Adrenal gland (tissue), 12 donors: ENCODE data around the gene ITIH2. TPM values are rescaled to one million over a fixed set of nuclear protein-coding genes. Genes with fewer than 3 reads are reported as not detected.
"Not testable (repeated sequence)": the region's sequence is repeated elsewhere in the genome, so short reads cannot be mapped to it uniquely, and the experiment has no call there.

Experiments
- DNase-seq, 7 donors: peaks; one replicate each; pipeline ENCODE4 v3.0.0-alpha.2; 2019 to 2020
- H3K27ac ChIP-seq, 5 donors: fragments of 200-600 bp; sonication (generic) in 4 of 5; 1 replicate in 3 of 5; 2 replicates in 2 of 5; pipeline versions ENCODE4 v1.5.1 to v1.8.0; 2016 to 2020; ENCODE audit warnings: mild to moderate bottlenecking in 1 of 5
- H3K27me3 ChIP-seq: fragments of 200-600 bp; 2 replicates; pipeline ENCODE4 v1.8.0; 2021
- H3K36me3 ChIP-seq, 2 donors: fragments of 200-600 bp; replicated peaks in 1 of 2; 1 replicate in 1 of 2; 2 replicates in 1 of 2; pipeline versions ENCODE4 v1.5.1 to v1.8.0; 2018 to 2022
- H3K4me1 ChIP-seq, 2 donors: fragments of 200-600 bp; replicated peaks in 1 of 2; 1 replicate in 1 of 2; 2 replicates in 1 of 2; pipeline versions ENCODE4 v1.5.1 to v1.8.0; 2018 to 2021
- H3K4me3 ChIP-seq, 4 donors: fragments of 200-600 bp; sonication (generic) in 3 of 4; one replicate each; pipeline ENCODE4 v1.5.1; 2016 to 2018
- H3K9me3 ChIP-seq, 3 donors: fragments of 200-600 bp; sonication (generic) in 1 of 3; replicated peaks in 1 of 3; 1 replicate in 2 of 3; 2 replicates in 1 of 3; pipeline versions ENCODE4 v1.5.1 to v1.8.0; 2016 to 2021
- POLR2A ChIP-seq, 2 donors: fragments of 450-650 bp; IDR thresholded peaks; one replicate each; pipeline ENCODE4 v1.6.1; 2017; ENCODE audit warnings: antibody characterized with exemption in 2 of 2, mild to moderate bottlenecking in 2 of 2, moderate library complexity in 1 of 2
- WGBS, 4 donors: extraction: QIAGEN DNeasy Blood & Tissue Kit in 2 of 4; methylation state at CpG; one replicate each; pipeline versions ENCODE4 v1.1.5 to v1.1.7; 2013 to 2017; 5-methylcytosine and 5-hydroxymethylcytosine counted together
- intact Hi-C, 2 donors: fragments of 100-400 bp; cut with DNase I; formaldehyde crosslinking; loops; one replicate each; pipeline versions ENCODE4 v1.14.1 to v1.15.0; 2022 to 2023
- polyA plus RNA-seq, 3 donors: library from polyadenylated mRNA; stranded (reverse); fragments of 200-250 nt in 2 of 3; fragments of 350-450 nt in 1 of 3; fragmentation: Illumina TruSeq in 1 of 3; extraction: RNeasy Lipid Tissue Mini Kit (QIAGEN cat#74804) in 1 of 3; gene quantifications; one replicate each; pipeline ENCODE4 v1.2.3, GENCODE V29; 2013 to 2014
- total RNA-seq, 9 donors: library from RNA; depleted of rRNA in 4 of 9; stranded (reverse); fragments of >200 nt in 4 of 9; fragments of 120-200 nt in 1 of 9; fragmentation: NEBNext Ultra II Directional in 1 of 9; extraction: Animal tissue kit (Norgen Biotek cat#: 25700) in 1 of 9; gene quantifications; one replicate each; pipeline versions ENCODE4 v1.1.0 to v1.2.4, GENCODE V29; 2013 to 2023
- TF ChIP-seq, protein P1 (sequence below), 6 experiments: fragments of 450-650 bp in 4 of 6; fragments of 200-600 bp in 2 of 6; sonication (generic) in 1 of 6; IDR thresholded peaks; 1 replicate in 5 of 6; 2 replicates in 1 of 6; pipeline versions ENCODE4 v1.5.1 to v1.8.0; 2016 to 2021; ENCODE audit warnings: antibody characterized with exemption in 6 of 6, mild to moderate bottlenecking in 2 of 6, moderate library complexity in 1 of 6
- donor health status: healthy with polysubstance abuse.
- donor health status: Bipolar disorder and iron deficiency.
- donor health status: DM: yes; HTN: yes; CAD: no.
- donor health status: DM: no; HTN: no; CAD: no.
- donor health status: DM: no; HTN: no; CAD: no.
- donor health status: DM: yes; HTN: yes; CAD: no.

Gene ITIH2
- total and polyA plus RNA-seq, 12 donors, result 0.03 to 1.6 (median 0.22) TPM; not detected in 1

DNA sequence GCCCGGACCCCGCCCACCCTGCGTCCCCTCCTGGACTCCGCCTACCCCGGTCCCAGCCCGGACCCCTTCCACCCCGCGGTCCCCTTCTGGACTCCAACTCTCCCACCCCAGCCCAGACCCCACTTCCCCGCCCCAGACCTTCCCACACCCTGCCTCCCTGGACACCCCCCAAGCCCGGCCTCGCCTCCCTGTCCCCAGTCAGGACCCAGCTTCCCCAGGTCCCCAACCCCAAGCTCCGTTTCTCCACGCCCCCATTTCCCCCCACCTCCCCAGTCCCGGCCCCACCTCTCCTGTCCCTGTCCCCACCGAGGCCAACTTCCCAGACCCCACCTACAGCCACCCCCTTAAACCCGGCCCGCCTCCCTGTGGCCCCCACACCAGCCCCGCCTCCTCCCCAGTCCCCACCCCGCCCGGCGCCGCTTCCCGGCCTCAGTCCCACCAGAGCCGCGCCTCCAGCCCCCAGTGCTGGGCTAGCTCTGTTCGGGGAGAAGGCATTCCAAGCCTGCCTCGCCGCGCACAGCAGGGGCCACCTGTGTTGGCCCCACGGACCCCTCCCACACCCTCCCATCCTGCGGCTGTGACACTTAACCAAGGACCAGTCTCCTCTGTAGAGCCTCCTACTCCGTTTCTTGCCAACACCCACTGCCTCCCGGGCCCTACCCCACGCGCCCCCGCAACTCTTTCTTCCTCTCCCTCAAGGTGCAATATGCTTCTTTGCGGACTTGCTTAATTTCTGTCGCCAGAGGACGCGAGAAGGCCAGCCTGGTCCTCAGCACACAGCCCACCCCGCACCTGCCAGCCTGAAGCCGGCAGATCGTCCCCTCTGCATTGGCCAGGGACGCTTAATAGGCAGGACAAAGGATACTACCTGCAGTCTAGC, 35.6 kb upstream of the ITIH2 start:
- H3K27ac ChIP-seq, result no peak overlapping the region
- WGBS, 4 donors, result 6 to 16% (median 9%) methylated on average over 13 to 43 of the region's 44 CpGs
- peaks cover 9 to 15% of the 10 kb centered on the region in 2 donors for H3K4me1 ChIP-seq
- DNase-seq, result no peak
- H3K27me3 ChIP-seq, result peaks cover 33% of the 10 kb centered on the region
- intact Hi-C loops, result no loop called here
- no peaks in the 10 kb centered on the region for H3K9me3 ChIP-seq
- peak overlapping the region in 1 of 4 donors; percentile 34 for H3K4me3 ChIP-seq
- TF ChIP-seq POLR2A (IDR thresholded peaks at IDR 0.05), result no peak
- TF ChIP-seq, protein P1, sequence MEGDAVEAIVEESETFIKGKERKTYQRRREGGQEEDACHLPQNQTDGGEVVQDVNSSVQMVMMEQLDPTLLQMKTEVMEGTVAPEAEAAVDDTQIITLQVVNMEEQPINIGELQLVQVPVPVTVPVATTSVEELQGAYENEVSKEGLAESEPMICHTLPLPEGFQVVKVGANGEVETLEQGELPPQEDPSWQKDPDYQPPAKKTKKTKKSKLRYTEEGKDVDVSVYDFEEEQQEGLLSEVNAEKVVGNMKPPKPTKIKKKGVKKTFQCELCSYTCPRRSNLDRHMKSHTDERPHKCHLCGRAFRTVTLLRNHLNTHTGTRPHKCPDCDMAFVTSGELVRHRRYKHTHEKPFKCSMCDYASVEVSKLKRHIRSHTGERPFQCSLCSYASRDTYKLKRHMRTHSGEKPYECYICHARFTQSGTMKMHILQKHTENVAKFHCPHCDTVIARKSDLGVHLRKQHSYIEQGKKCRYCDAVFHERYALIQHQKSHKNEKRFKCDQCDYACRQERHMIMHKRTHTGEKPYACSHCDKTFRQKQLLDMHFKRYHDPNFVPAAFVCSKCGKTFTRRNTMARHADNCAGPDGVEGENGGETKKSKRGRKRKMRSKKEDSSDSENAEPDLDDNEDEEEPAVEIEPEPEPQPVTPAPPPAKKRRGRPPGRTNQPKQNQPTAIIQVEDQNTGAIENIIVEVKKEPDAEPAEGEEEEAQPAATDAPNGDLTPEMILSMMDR (IDR thresholded peaks at IDR 0.05), result no peak
- H3K36me3 ChIP-seq, result no peaks in the 10 kb centered on the region

DNA sequence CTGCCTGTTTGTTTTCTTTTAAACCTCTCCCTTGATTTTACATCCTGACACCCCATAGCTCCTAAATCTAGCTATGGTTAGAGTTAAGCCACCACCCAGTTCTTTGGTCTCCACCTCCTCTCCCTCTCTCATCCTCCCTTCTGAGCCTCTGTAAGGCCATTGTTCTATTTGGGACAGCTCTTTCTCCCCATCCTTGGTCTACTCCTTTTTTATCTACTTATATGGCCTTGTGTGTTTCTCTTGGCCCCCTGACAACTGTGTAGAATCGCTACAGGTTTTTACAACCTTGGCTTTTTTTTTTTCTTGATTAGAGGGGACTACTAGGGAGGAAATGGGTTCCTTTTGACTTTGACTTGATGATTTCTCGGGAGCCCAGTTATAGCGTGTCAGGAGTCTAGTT, 33.0 kb upstream of the ITIH2 start:
- H3K27ac ChIP-seq, result no peak overlapping the region
- H3K9me3 ChIP-seq, result no peaks in the 10 kb centered on the region
- intact Hi-C loops, result loop anchor here in 1 of 2 donors (5.0 kb wide), 1 partner anchor 648 kb away; no protein-coding TSS in a partner anchor
- WGBS, 4 donors, result 59 to 77% (median 68%) methylated on average over 3 of the region's 3 CpGs
- peaks cover 9 to 15% of the 10 kb centered on the region in 2 donors for H3K4me1 ChIP-seq
- no peak overlapping the region for H3K4me3 ChIP-seq
- H3K27me3 ChIP-seq, result peaks cover 8% of the 10 kb centered on the region
- TF ChIP-seq, protein P1 (IDR thresholded peaks at IDR 0.05), result no peak
- no peak for TF ChIP-seq POLR2A (IDR thresholded peaks at IDR 0.05)
- no peaks in the 10 kb centered on the region for H3K36me3 ChIP-seq
- no peak for DNase-seq

DNA sequence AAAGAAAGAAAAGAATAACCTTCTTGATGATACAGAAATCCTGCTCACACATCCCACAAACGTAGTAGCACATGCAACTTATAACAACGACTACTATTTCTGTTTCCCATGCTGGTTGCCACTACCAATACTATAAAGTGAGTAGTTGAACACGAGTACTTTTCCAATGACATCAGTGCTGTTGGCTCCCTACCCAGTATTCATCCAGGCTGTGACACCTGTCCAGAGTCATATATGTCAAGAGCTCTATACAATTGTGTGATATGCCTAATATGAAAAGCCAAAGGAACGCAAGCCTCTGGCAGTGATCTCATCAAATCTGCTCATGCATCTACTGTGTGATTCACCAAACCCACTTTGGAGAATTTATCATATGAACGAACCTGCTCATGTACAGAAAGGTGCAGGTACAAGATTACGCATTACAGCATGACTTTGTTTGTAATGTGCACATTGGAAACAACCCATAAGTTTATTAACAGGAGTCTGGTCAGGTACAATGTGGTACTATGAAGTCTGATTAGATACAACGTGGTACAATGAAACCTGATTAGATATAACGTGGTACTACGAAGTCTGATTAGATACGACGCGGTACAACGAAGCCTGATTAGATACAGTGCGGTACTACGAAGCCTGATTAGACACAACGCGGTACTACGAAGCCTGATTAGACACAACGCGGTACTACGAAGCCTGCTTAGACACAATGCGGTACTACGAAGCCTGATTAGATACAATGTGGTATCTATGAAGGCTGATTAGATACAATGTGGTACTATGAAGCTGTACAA, 30.6 kb upstream of the ITIH2 start:
- whole genome bisulfite sequencing, 4 donors, result 85 to 88% (median 86%) methylated on average over 23 of the region's 23 CpGs
- Histone ChIP-seq H3K36me3 (no peaks in the 10 kb centered on the region), H3K27ac (no peak overlapping the region), H3K27me3 (peaks cover 4% of the 10 kb centered on the region), H3K4me3 (no peak overlapping the region), H3K9me3 (no peaks in the 10 kb centered on the region), H3K4me1 (no peaks in the 10 kb centered on the region)
- TF ChIP-seq, protein P1 (IDR thresholded peaks at IDR 0.05), result no peak
- intact Hi-C loops, result loop anchor here in 1 of 2 donors (5.0 kb wide), 1 partner anchor 650 kb away; no protein-coding TSS in a partner anchor
- no peak for DNase-seq

DNA sequence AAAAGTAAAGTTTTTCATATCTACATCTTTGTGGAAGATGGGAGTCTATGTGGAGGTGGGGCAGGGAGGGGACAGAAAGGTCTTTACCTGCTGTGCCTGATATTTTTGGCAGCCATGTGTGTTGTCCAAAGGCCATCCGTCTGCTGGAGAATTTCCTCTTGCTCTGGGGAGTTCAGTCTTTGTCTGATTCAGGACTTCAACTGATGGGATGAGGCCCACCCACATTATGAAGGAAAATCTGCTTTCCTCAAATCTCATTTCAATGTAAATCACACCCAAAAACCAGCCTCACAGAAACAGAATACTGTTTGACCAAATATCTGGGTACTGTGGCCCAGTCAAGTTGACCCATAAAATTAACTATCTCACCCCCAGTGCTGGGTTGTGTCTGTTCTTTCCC, 23.9 kb upstream of the ITIH2 start:
- Histone ChIP-seq H3K27ac (no peak overlapping the region), H3K27me3 (peaks cover 4% of the 10 kb centered on the region), H3K4me1 (no peaks in the 10 kb centered on the region), H3K36me3 (no peaks in the 10 kb centered on the region), H3K9me3 (no peaks in the 10 kb centered on the region), H3K4me3 (no peak overlapping the region)
- no peak for DNase-seq
- WGBS, 4 donors, result 56 to 75% (median 71%) methylated on average over 1 of the region's 1 CpG
- TF ChIP-seq, protein P1 (IDR thresholded peaks at IDR 0.05), result no peak
- no peak for TF ChIP-seq POLR2A (IDR thresholded peaks at IDR 0.05)
- intact Hi-C loops, result no loop called here

DNA sequence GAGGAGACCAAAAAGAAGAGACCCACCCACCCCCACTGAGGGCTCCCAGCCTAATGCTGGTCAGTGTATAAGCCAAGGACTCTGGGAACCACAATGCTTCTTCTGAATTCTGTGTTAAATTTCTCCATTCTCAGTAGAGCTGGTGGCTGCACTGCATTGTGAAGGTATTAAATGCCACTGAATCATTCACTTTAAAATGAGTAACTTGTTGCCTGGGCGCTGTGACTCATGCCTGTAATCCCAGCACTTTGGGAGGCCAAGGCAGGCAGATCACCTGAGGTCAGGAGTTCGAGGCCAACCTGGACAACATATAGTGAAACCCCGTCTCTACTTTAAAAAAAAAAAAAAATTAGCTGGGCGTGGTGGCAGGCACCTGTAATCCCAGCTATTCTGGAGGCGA, 23.0 kb upstream of the ITIH2 start:
- WGBS, 4 donors, result 57 to 78% (median 67%) methylated on average over 5 of the region's 5 CpGs
- not testable (repeated sequence) for H3K4me1 ChIP-seq, H3K27me3 ChIP-seq, H3K27ac ChIP-seq, H3K36me3 ChIP-seq, H3K9me3 ChIP-seq, DNase-seq, H3K4me3 ChIP-seq
- intact Hi-C loops, result loop anchor here in 1 of 2 donors (5.0 kb wide), 1 partner anchor 153 kb away; no protein-coding TSS in a partner anchor
